ENCODE data around the gene HMGN3. TPM values are rescaled to one million over a fixed set of nuclear protein-coding genes. Genes with fewer than 3 reads are reported as not detected.

HMGN3 gene
- 10 to 100 TPM; 57.3 to 65.1 (median 58.2) TPM for total RNA-seq
- total RNA-seq (2013) = 102 TPM

DNA sequence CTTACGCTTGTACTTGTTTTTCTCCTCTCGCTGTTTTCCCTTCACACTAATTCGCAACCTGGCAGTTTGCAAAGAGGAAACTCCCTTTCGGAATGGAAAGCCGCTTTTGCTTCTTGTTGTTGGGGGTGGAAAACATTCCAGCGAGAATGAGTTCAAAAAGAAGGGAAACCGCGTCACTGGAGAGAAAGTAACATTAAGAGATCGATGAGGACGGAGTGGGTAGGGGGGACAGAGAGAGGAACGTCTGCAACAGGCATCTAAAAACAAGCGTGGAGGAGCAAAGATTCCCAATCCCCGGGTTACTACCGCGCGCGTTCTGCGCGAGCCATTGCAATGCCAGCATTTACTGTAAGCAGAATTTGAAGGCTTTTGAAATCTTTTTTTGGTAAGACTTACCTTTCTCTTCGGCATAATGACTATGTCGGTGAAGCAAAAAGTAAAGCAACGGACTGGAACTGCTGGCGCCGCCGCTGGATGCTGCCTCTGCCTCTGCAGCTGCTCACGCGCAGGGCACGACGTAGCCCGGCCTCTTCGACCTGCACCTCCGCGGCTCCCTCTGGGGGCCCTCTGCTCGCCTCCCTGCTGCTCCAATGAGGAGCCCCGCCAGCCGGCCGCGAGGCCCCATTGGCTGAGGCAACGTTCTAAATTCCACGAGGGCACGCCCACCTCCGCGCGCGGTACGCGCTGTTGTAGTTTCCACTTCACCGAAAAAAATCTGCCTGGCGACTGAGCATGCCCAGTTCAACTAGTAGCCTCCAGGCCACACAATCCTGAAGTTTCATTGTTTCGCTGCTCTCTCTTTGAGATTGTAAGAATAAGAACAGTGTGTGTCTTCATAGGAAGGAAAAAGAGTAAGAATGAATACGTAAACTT, at the start of gene HMGN3:
TSS of gene HMGN3 (minus strand) at position 533 of the 873 bp plus-strand sequence.
- Mint-ChIP-seq H3K4me3 (peak within 1 kb of the TSS; percentile 94), H3K4me1 (peaks cover 23 to 35% of the 10 kb centered on the region in 2 donors), H3K27ac (peak within 1 kb of the TSS; percentile 88 to 95), H3K27me3 (ENCODE audit: low read depth in 2 of 2) (no peaks in the 10 kb centered on the region), H3K9me3 (no peaks in the 10 kb centered on the region), H3K36me3 (no peaks in the 10 kb centered on the region)
- whole genome bisulfite sequencing (ENCODE audit: insufficient coverage) = 2% methylated on average over 49 of the region's 51 CpGs
- Histone ChIP-seq H3K27ac (ENCODE audit: low read length) (peak within 1 kb of the TSS; percentile 56), H3K4me1 (ENCODE audit: control insufficient read depth, insufficient read depth, low read length) (peaks cover 3% of the 10 kb centered on the region), H3K9me3 (ENCODE audit: control insufficient read depth, insufficient read depth, low read length) (no peaks in the 10 kb centered on the region), H3K4me3 (ENCODE audit: low read length) (peak within 1 kb of the TSS; percentile 74), H3K27me3 (ENCODE audit: control insufficient read depth, insufficient read depth, low read length) (no peaks in the 10 kb centered on the region), H3K36me3 (ENCODE audit: control insufficient read depth, insufficient read depth, low read length) (no peaks in the 10 kb centered on the region)
- DNase-seq = peak; percentile 91 to 94
- TF ChIP-seq, protein P1, sequence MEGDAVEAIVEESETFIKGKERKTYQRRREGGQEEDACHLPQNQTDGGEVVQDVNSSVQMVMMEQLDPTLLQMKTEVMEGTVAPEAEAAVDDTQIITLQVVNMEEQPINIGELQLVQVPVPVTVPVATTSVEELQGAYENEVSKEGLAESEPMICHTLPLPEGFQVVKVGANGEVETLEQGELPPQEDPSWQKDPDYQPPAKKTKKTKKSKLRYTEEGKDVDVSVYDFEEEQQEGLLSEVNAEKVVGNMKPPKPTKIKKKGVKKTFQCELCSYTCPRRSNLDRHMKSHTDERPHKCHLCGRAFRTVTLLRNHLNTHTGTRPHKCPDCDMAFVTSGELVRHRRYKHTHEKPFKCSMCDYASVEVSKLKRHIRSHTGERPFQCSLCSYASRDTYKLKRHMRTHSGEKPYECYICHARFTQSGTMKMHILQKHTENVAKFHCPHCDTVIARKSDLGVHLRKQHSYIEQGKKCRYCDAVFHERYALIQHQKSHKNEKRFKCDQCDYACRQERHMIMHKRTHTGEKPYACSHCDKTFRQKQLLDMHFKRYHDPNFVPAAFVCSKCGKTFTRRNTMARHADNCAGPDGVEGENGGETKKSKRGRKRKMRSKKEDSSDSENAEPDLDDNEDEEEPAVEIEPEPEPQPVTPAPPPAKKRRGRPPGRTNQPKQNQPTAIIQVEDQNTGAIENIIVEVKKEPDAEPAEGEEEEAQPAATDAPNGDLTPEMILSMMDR (IDR thresholded peaks at IDR 0.05) = no peak
- intact Hi-C loops (cut with micrococcal nuclease) = loop anchor here (1.0 to 10.0 kb wide), 4 partner anchors 156 to 870 kb away; partner anchors contain the start of genes BCKDHB, LCA5, PHIP and TTK
- ATAC-seq = peak; percentile 92 to 97 (median 92)

DNA sequence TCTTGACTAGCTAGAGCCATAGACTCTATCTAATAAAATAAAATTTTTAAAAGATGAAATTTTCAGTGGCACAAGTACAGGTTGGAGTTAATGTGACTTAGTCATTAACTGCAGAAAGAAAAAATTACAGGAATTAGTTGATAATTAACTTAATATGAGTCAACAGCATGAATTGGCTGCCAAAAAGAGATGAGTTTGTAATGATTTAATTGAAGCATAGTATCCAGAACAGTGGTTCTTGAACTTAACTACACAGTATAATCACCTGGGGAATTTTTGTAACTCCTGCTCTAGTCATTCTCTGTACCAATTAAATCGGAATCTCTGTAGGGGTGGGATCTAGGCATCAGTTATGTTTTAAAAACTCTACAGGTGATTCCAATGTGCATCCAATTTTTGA, 46.3 kb upstream of the HMGN3 start:
- no peak overlapping the region for H3K4me3 ChIP-seq (ENCODE audit: low read length)
- Mint-ChIP-seq H3K9me3 (peaks cover 12 to 18% of the 10 kb centered on the region in 2 donors), H3K4me1 (no peaks in the 10 kb centered on the region), H3K27me3 (ENCODE audit: low read depth in 2 of 2) (no peaks in the 10 kb centered on the region), H3K4me3 (no peak overlapping the region), H3K36me3 (peaks cover 7% of the 10 kb centered on the region), H3K27ac (no peak overlapping the region)
- WGBS (ENCODE audit: insufficient coverage) = no CpG with 5 or more reads among the region's 1 CpG
- H3K9me3 ChIP-seq (ENCODE audit: control insufficient read depth, insufficient read depth, low read length) = no peaks in the 10 kb centered on the region
- TF ChIP-seq, protein P1 (IDR thresholded peaks at IDR 0.05) = no peak
- H3K36me3 ChIP-seq (ENCODE audit: control insufficient read depth, insufficient read depth, low read length) = no peaks in the 10 kb centered on the region
- H3K4me1 ChIP-seq (ENCODE audit: control insufficient read depth, insufficient read depth, low read length) = no peaks in the 10 kb centered on the region
- no peak overlapping the region for H3K27ac ChIP-seq (ENCODE audit: low read length)
- no peaks in the 10 kb centered on the region for H3K27me3 ChIP-seq (ENCODE audit: control insufficient read depth, insufficient read depth, low read length)
- DNase-seq (no peak), ATAC-seq (no peak)
- intact Hi-C loops (cut with micrococcal nuclease) = no loop called here

DNA sequence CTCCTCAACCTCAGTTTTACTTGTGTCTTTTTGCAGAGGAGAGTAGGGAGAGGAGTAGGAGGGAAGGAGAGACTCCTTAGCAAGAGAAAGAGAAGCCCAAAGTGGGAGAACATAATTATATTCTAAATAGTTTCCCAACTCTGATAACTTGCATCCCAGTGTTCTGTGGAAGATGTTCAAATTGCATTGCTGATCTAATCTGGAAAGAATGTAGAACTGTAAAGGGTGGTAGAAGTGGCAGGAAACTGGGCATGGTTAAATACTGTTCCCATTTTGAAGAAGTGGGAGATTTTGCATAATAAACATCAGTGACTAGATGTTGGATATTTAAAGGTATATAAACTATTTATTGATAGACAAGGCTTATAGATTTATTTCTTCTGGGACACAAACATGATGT, 42.6 kb upstream of the HMGN3 start:
- Histone ChIP-seq H3K9me3 (ENCODE audit: control insufficient read depth, insufficient read depth, low read length) (no peaks in the 10 kb centered on the region), H3K27me3 (ENCODE audit: control insufficient read depth, insufficient read depth, low read length) (no peaks in the 10 kb centered on the region), H3K27ac (ENCODE audit: low read length) (no peak overlapping the region), H3K4me1 (ENCODE audit: control insufficient read depth, insufficient read depth, low read length) (no peaks in the 10 kb centered on the region), H3K4me3 (ENCODE audit: low read length) (no peak overlapping the region), H3K36me3 (ENCODE audit: control insufficient read depth, insufficient read depth, low read length) (no peaks in the 10 kb centered on the region)
- Mint-ChIP-seq H3K36me3 (peaks cover 7% of the 10 kb centered on the region), H3K4me1 (no peaks in the 10 kb centered on the region), H3K4me3 (no peak overlapping the region), H3K9me3 (peaks cover 10 to 11% of the 10 kb centered on the region in 2 donors), H3K27me3 (ENCODE audit: low read depth in 2 of 2) (no peaks in the 10 kb centered on the region), H3K27ac (no peak overlapping the region)
- no peak for DNase-seq
- no peak for ATAC-seq
- intact Hi-C loops (cut with micrococcal nuclease) = no loop called here
- TF ChIP-seq, protein P1 (IDR thresholded peaks at IDR 0.05) = no peak

Measured in natural killer cell (primary cell).